ENCODE data around the gene CDIPT. TPM values are rescaled to one million over a fixed set of nuclear protein-coding genes. Genes with fewer than 3 reads are reported as not detected.

Gene CDIPT
- total RNA-seq, 1 donor from 2014 or later, result 24.5 TPM

- peak overlapping the region in 1 of 3 donors; percentile 87 for H3K9ac ChIP-seq (ENCODE audit: low read depth in 1 of 3, low read length in 3 of 3)
- H3K27me3 ChIP-seq (ENCODE audit: control insufficient read depth in 3 of 3, insufficient read depth in 3 of 3, low read length in 3 of 3), result no peaks in the 10 kb centered on the region
- no peaks in the 10 kb centered on the region for H3K9me3 ChIP-seq (ENCODE audit: control insufficient read depth in 3 of 3, low read length in 3 of 3)
- peaks cover 17 to 25% (median 23%) of the 10 kb centered on the region in 3 donors for H3K36me3 ChIP-seq (ENCODE audit: control insufficient read depth in 3 of 3, insufficient read depth in 3 of 3, low read length in 3 of 3)
- H3K27ac ChIP-seq (ENCODE audit: low read depth, low read length), result peak overlapping the region; percentile 88
- peak overlapping the region; percentile 61 to 96 (median 87) for H3K4me3 ChIP-seq (ENCODE audit: low read length in 3 of 3)
- peaks cover 16 to 25% (median 21%) of the 10 kb centered on the region in 3 donors for H3K4me1 ChIP-seq (ENCODE audit: control insufficient read depth in 3 of 3, insufficient read depth in 3 of 3, low read length in 3 of 3)
Measured at GRCh38 chr16:29863669-29863984, 601 bp upstream of the CDIPT start.

- H3K36me3 ChIP-seq (ENCODE audit: control insufficient read depth in 3 of 3, insufficient read depth in 3 of 3, low read length in 3 of 3), result peaks cover 22 to 32% (median 24%) of the 10 kb centered on the region in 3 donors
- H3K9ac ChIP-seq (ENCODE audit: low read depth in 1 of 3, low read length in 3 of 3), result peak overlapping the region; percentile 87 to 96 (median 93)
- H3K4me1 ChIP-seq (ENCODE audit: control insufficient read depth in 3 of 3, insufficient read depth in 3 of 3, low read length in 3 of 3), result peaks cover 16 to 25% (median 21%) of the 10 kb centered on the region in 3 donors
- peak overlapping the region; percentile 88 for H3K27ac ChIP-seq (ENCODE audit: low read depth, low read length)
- peak overlapping the region; percentile 87 to 96 (median 93) for H3K4me3 ChIP-seq (ENCODE audit: low read length in 3 of 3)
- no peaks in the 10 kb centered on the region for H3K9me3 ChIP-seq (ENCODE audit: control insufficient read depth in 3 of 3, low read length in 3 of 3)
- no peaks in the 10 kb centered on the region for H3K27me3 ChIP-seq (ENCODE audit: control insufficient read depth in 3 of 3, insufficient read depth in 3 of 3, low read length in 3 of 3)
Measured at GRCh38 chr16:29862383-29862883, 593 bp downstream of the CDIPT start.

- Histone ChIP-seq H3K9me3 (ENCODE audit: control insufficient read depth in 3 of 3, low read length in 3 of 3) (no peaks in the 10 kb centered on the region), H3K4me1 (ENCODE audit: control insufficient read depth in 3 of 3, insufficient read depth in 3 of 3, low read length in 3 of 3) (peaks cover 19 to 25% (median 21%) of the 10 kb centered on the region in 3 donors), H3K27me3 (ENCODE audit: control insufficient read depth in 3 of 3, insufficient read depth in 3 of 3, low read length in 3 of 3) (no peaks in the 10 kb centered on the region), H3K27ac (ENCODE audit: low read depth, low read length) (no peak overlapping the region), H3K9ac (ENCODE audit: low read depth in 1 of 3, low read length in 3 of 3) (peak overlapping the region in 1 of 3 donors; percentile 16), H3K36me3 (ENCODE audit: control insufficient read depth in 3 of 3, insufficient read depth in 3 of 3, low read length in 3 of 3) (peaks cover 22 to 32% (median 24%) of the 10 kb centered on the region in 3 donors), H3K4me3 (ENCODE audit: low read length in 3 of 3) (no peak overlapping the region)
Measured at GRCh38 chr16:29860218-29860617, 2.8 kb downstream of the CDIPT start.

GRCh38 chr16:29858974-29859373 lies 4.1 kb downstream of the CDIPT start:
- Histone ChIP-seq H3K9ac (ENCODE audit: low read depth in 1 of 3, low read length in 3 of 3) (no peak overlapping the region), H3K4me3 (ENCODE audit: low read length in 3 of 3) (no peak overlapping the region), H3K4me1 (ENCODE audit: control insufficient read depth in 3 of 3, insufficient read depth in 3 of 3, low read length in 3 of 3) (peaks cover 19 to 25% (median 21%) of the 10 kb centered on the region in 3 donors), H3K36me3 (ENCODE audit: control insufficient read depth in 3 of 3, insufficient read depth in 3 of 3, low read length in 3 of 3) (peaks cover 22 to 32% (median 24%) of the 10 kb centered on the region in 3 donors), H3K9me3 (ENCODE audit: control insufficient read depth in 3 of 3, low read length in 3 of 3) (no peaks in the 10 kb centered on the region), H3K27ac (ENCODE audit: low read depth, low read length) (no peak overlapping the region), H3K27me3 (ENCODE audit: control insufficient read depth in 3 of 3, insufficient read depth in 3 of 3, low read length in 3 of 3) (no peaks in the 10 kb centered on the region)

- Histone ChIP-seq H3K27me3 (ENCODE audit: control insufficient read depth in 3 of 3, insufficient read depth in 3 of 3, low read length in 3 of 3) (no peaks in the 10 kb centered on the region), H3K4me3 (ENCODE audit: low read length in 3 of 3) (no peak overlapping the region), H3K9me3 (ENCODE audit: control insufficient read depth in 3 of 3, low read length in 3 of 3) (no peaks in the 10 kb centered on the region), H3K4me1 (ENCODE audit: control insufficient read depth in 3 of 3, insufficient read depth in 3 of 3, low read length in 3 of 3) (peaks cover 14 to 20% (median 17%) of the 10 kb centered on the region in 3 donors), H3K9ac (ENCODE audit: low read depth in 1 of 3, low read length in 3 of 3) (no peak overlapping the region), H3K27ac (ENCODE audit: low read depth, low read length) (no peak overlapping the region), H3K36me3 (ENCODE audit: control insufficient read depth in 3 of 3, insufficient read depth in 3 of 3, low read length in 3 of 3) (peaks cover 22 to 32% (median 24%) of the 10 kb centered on the region in 3 donors)
Measured at GRCh38 chr16:29858149-29858849, 4.7 kb downstream of the CDIPT start.

- Histone ChIP-seq H3K9ac (ENCODE audit: low read depth in 1 of 3, low read length in 3 of 3) (no peak overlapping the region), H3K27me3 (ENCODE audit: control insufficient read depth in 3 of 3, insufficient read depth in 3 of 3, low read length in 3 of 3) (no peaks in the 10 kb centered on the region)
Measured at GRCh38 chr16:29857133-29857760, 5.8 kb downstream of the CDIPT start.

GRCh38 chr16:29854520-29855100 lies 8.4 kb downstream of the CDIPT start:
- H3K36me3 ChIP-seq (ENCODE audit: control insufficient read depth in 3 of 3, insufficient read depth in 3 of 3, low read length in 3 of 3), result peaks cover 10 to 16% (median 11%) of the 10 kb centered on the region in 3 donors
- H3K9me3 ChIP-seq (ENCODE audit: control insufficient read depth in 3 of 3, low read length in 3 of 3), result no peaks in the 10 kb centered on the region
- no peak overlapping the region for H3K27ac ChIP-seq (ENCODE audit: low read depth, low read length)
- no peak overlapping the region for H3K9ac ChIP-seq (ENCODE audit: low read depth in 1 of 3, low read length in 3 of 3)
- H3K27me3 ChIP-seq (ENCODE audit: control insufficient read depth in 3 of 3, insufficient read depth in 3 of 3, low read length in 3 of 3), result no peaks in the 10 kb centered on the region
- no peak overlapping the region for H3K4me3 ChIP-seq (ENCODE audit: low read length in 3 of 3)
- peaks cover 0 to 3% (median 0%) of the 10 kb centered on the region in 3 donors for H3K4me1 ChIP-seq (ENCODE audit: control insufficient read depth in 3 of 3, insufficient read depth in 3 of 3, low read length in 3 of 3)

More at GRCh38 chr16:29857133-29857760, 5.8 kb downstream of the CDIPT start:
- Histone ChIP-seq H3K4me1 (ENCODE audit: control insufficient read depth in 3 of 3, insufficient read depth in 3 of 3, low read length in 3 of 3) (peaks cover 12 to 15% (median 13%) of the 10 kb centered on the region in 3 donors), H3K27ac (ENCODE audit: low read depth, low read length) (no peak overlapping the region), H3K9me3 (ENCODE audit: control insufficient read depth in 3 of 3, low read length in 3 of 3) (no peaks in the 10 kb centered on the region), H3K4me3 (ENCODE audit: low read length in 3 of 3) (no peak overlapping the region), H3K36me3 (ENCODE audit: control insufficient read depth in 3 of 3, insufficient read depth in 3 of 3, low read length in 3 of 3) (peaks cover 22 to 32% (median 24%) of the 10 kb centered on the region in 3 donors)

- Histone ChIP-seq H3K9me3 (ENCODE audit: control insufficient read depth in 3 of 3, low read length in 3 of 3) (no peaks in the 10 kb centered on the region), H3K4me1 (ENCODE audit: control insufficient read depth in 3 of 3, insufficient read depth in 3 of 3, low read length in 3 of 3) (peaks cover 0 to 3% (median 0%) of the 10 kb centered on the region in 3 donors), H3K9ac (ENCODE audit: low read depth in 1 of 3, low read length in 3 of 3) (no peak overlapping the region), H3K27ac (ENCODE audit: low read depth, low read length) (no peak overlapping the region), H3K27me3 (ENCODE audit: control insufficient read depth in 3 of 3, insufficient read depth in 3 of 3, low read length in 3 of 3) (no peaks in the 10 kb centered on the region), H3K36me3 (ENCODE audit: control insufficient read depth in 3 of 3, insufficient read depth in 3 of 3, low read length in 3 of 3) (peaks cover 0 to 3% (median 2%) of the 10 kb centered on the region in 3 donors), H3K4me3 (ENCODE audit: low read length in 3 of 3) (peak overlapping the region in 1 of 3 donors; percentile 24)
Measured at GRCh38 chr16:29852654-29853053, 10.4 kb downstream of the CDIPT start.

GRCh38 chr16:29850998-29851397 lies 12.0 kb downstream of the CDIPT start:
- Histone ChIP-seq H3K27ac (ENCODE audit: low read depth, low read length) (no peak overlapping the region), H3K4me3 (ENCODE audit: low read length in 3 of 3) (no peak overlapping the region), H3K27me3 (ENCODE audit: control insufficient read depth in 3 of 3, insufficient read depth in 3 of 3, low read length in 3 of 3) (no peaks in the 10 kb centered on the region), H3K9me3 (ENCODE audit: control insufficient read depth in 3 of 3, low read length in 3 of 3) (no peaks in the 10 kb centered on the region), H3K9ac (ENCODE audit: low read depth in 1 of 3, low read length in 3 of 3) (no peak overlapping the region), H3K4me1 (ENCODE audit: control insufficient read depth in 3 of 3, insufficient read depth in 3 of 3, low read length in 3 of 3) (no peaks in the 10 kb centered on the region), H3K36me3 (ENCODE audit: control insufficient read depth in 3 of 3, insufficient read depth in 3 of 3, low read length in 3 of 3) (peaks cover 10 to 16% (median 14%) of the 10 kb centered on the region in 3 donors)

Measured in skeletal muscle tissue (tissue), 4 donors.